HCT116 (cell line): ENCODE results near the gene PICALM.

ENCODE experiments used
- EGR1 ChIP-seq: IDR thresholded peaks from 2 replicates; pipeline ENCODE4 v1.6.1; 2012; ENCODE audit warnings: low read depth
- EZH2 ChIP-seq: fragments of 200-600 bp; sonication (generic); IDR thresholded peaks from 2 replicates; pipeline ENCODE4 v1.6.1; 2017; ENCODE audit warnings: antibody characterized with exemption, mixed run types
- EZH2phosphoT487 ChIP-seq: fragments of 200-600 bp; IDR thresholded peaks from 2 replicates; pipeline ENCODE4 v1.6.1; 2018; ENCODE audit warnings: antibody characterized with exemption, borderline replicate concordance
- JUND ChIP-seq: IDR thresholded peaks from 2 replicates; pipeline ENCODE4 v1.6.1; 2012
- MAX ChIP-seq: IDR thresholded peaks from 2 replicates; pipeline ENCODE4 v1.6.1; 2012
- POLR2A ChIP-seq: IDR thresholded peaks from 2 replicates; pipeline ENCODE4 v1.7.0; 2011; ENCODE audit warnings: borderline replicate concordance; ENCODE audit not compliant: insufficient read depth, insufficient read length; ENCODE audit errors: extremely low read depth
- POLR2AphosphoS5 ChIP-seq: IDR thresholded peaks from 2 replicates; pipeline ENCODE4 v1.6.1; 2011; ENCODE audit warnings: mild to moderate bottlenecking, low read depth, low read length, moderate library complexity
- REST ChIP-seq: IDR thresholded peaks from 2 replicates; pipeline ENCODE4 v1.6.1; 2012; ENCODE audit warnings: low read depth
- SIN3A ChIP-seq: IDR thresholded peaks from 2 replicates; pipeline ENCODE4 v1.6.1; 2012; ENCODE audit warnings: low read depth
- SP1 ChIP-seq: IDR thresholded peaks from 2 replicates; pipeline ENCODE4 v1.6.1; 2012; ENCODE audit warnings: low read depth
- YY1 ChIP-seq: IDR thresholded peaks from 2 replicates; pipeline ENCODE4 v1.6.1; 2011; ENCODE audit warnings: low read length, low read depth, moderate library complexity, mild to moderate bottlenecking; ENCODE audit not compliant: insufficient replicate concordance; ENCODE audit errors: extremely low read depth
- ZFX ChIP-seq: fragments of 450-650 bp; IDR thresholded peaks from 2 replicates; pipeline ENCODE4 v1.6.1; 2017
- ZNF274 ChIP-seq: fragments of 200-500 bp; sonication (Bioruptor generic); IDR thresholded peaks from 2 replicates; pipeline ENCODE4 v1.6.1; 2014; ENCODE audit warnings: mild to moderate bottlenecking, low read depth, low read length, inconsistent platforms
- TF ChIP-seq, protein P1 (sequence below), 3 experiments: fragments of 200-600 bp in 1 of 3; sonication (generic) in 1 of 3; IDR thresholded peaks in 2 of 3; conservative IDR thresholded peaks in 1 of 3; 2 replicates each; pipeline ENCODE4 v1.5.1; 2012 to 2017; ENCODE audit warnings: low read depth in 2 of 3, low read length in 2 of 3, antibody characterized with exemption in 1 of 3, borderline replicate concordance in 1 of 3, control low read depth in 1 of 3, mild to moderate bottlenecking in 1 of 3, mixed read lengths in 1 of 3, mixed run types in 1 of 3, moderate library complexity in 1 of 3; ENCODE audit not compliant: insufficient read depth in 1 of 3

- TF ChIP-seq SP1 = no peak
- TF ChIP-seq, protein P1, sequence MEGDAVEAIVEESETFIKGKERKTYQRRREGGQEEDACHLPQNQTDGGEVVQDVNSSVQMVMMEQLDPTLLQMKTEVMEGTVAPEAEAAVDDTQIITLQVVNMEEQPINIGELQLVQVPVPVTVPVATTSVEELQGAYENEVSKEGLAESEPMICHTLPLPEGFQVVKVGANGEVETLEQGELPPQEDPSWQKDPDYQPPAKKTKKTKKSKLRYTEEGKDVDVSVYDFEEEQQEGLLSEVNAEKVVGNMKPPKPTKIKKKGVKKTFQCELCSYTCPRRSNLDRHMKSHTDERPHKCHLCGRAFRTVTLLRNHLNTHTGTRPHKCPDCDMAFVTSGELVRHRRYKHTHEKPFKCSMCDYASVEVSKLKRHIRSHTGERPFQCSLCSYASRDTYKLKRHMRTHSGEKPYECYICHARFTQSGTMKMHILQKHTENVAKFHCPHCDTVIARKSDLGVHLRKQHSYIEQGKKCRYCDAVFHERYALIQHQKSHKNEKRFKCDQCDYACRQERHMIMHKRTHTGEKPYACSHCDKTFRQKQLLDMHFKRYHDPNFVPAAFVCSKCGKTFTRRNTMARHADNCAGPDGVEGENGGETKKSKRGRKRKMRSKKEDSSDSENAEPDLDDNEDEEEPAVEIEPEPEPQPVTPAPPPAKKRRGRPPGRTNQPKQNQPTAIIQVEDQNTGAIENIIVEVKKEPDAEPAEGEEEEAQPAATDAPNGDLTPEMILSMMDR (IDR thresholded peaks at IDR 0.05 in 2 of 3, conservative IDR thresholded peaks at IDR 0.05 in 1 of 3; ENCODE audit: borderline replicate concordance in 1 of 3, insufficient read depth in 1 of 3, low read depth in 2 of 3, low read length in 2 of 3) = no peak
- no peak for TF ChIP-seq POLR2A
- TF ChIP-seq EZH2phosphoT487 = no peak
- no peak for TF ChIP-seq POLR2AphosphoS5
- no peak for TF ChIP-seq EZH2
- TF ChIP-seq ZNF274 = no peak
- TF ChIP-seq EGR1 = no peak
- TF ChIP-seq YY1 = no peak
- TF ChIP-seq SIN3A = no peak
- TF ChIP-seq ZFX = no peak
- TF ChIP-seq MAX = no peak
- no peak for TF ChIP-seq REST
- no peak for TF ChIP-seq JUND
Measured at GRCh38 chr11:86046116-86046515, 22.8 kb downstream of the PICALM start.
